SH-SY5Y (cell line): ENCODE measurements around the gene APOBEC3B.

ENCODE experiments used
- GATA2 ChIP-seq: IDR thresholded peaks from 2 replicates; pipeline ENCODE4 v1.6.1; 2011; ENCODE audit warnings: mild to moderate bottlenecking, low read depth, low read length
- GATA3 ChIP-seq: IDR thresholded peaks from 2 replicates; pipeline ENCODE4 v1.6.1; 2011; ENCODE audit warnings: low read depth, mild to moderate bottlenecking, low read length, moderate library complexity

DNA sequence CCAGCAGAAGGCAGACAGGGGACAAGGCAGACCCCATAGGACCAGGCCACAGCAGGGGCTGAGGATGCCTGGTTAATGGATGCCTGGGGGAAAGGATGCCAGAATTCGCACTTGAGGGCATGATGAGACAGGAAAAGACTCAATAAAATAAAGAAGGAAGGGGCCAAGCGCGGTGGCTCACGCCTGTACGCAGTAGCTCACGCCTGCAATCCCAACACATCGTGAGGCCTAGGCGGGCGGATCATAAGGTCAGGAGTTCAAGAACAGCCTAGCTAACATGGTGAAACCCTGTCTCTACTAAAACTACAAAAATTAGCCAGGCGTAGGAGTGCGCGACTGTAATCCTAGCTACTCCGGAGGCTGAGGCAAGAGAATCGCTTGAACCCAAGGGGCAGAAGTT is 48.6 kb downstream of the APOBEC3B start:
- no peak for TF ChIP-seq GATA2
- TF ChIP-seq GATA3 = no peak
